Fibroblast of peridontal ligament (primary cell): Measurements from ENCODE around the gene CAPN11.
"Not testable (repeated sequence)": the region's sequence is repeated elsewhere in the genome, so short reads cannot be mapped to it uniquely, and the experiment has no call there.

Experiments
- DNase-seq: peaks from one replicate; pipeline ENCODE4 v3.0.0-alpha.2; 2010; ENCODE audit errors: extremely low read depth

Gene CAPN11

DNA sequence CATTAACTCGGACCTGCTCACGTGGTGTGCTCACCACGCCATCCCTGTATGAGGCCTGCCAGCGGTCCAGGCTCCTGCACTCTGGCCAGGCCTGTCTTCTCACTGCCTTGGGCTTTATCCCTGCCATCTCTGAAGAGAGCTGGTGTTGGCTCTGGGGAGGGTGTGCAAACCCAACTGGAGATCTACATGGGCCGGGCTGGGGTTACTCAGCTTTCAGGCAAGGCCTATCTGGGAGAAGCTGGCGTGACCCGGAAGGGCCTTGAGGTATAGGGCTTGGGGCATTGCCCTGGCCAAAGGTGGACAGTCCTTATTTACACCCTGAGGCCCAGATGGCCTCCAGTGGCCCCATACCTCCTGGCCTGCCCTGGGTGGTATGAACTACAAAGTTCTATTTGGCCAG lies 69.8 kb downstream of the CAPN11 start:
- no peak for DNase-seq

DNA sequence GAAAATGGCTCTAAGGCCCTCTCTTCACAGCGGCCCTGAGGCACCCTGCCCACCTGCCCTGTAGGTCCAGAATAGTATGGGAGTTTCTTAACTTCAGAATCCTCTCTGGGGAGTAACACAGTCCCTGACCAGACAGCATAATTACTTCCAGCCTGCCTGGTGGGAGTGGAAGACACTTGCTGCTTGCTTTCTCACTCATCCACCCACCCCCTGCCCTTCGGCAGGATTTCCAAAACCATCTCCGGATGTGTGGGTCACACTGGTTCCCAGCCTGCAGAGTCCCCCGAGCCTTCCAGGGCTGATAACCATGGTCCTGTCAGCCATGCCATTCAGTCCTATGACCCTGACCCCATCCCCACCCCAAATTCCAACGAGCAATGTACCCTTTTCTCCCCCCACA lies 70.2 kb downstream of the CAPN11 start:
- DNase-seq, result no peak

DNA sequence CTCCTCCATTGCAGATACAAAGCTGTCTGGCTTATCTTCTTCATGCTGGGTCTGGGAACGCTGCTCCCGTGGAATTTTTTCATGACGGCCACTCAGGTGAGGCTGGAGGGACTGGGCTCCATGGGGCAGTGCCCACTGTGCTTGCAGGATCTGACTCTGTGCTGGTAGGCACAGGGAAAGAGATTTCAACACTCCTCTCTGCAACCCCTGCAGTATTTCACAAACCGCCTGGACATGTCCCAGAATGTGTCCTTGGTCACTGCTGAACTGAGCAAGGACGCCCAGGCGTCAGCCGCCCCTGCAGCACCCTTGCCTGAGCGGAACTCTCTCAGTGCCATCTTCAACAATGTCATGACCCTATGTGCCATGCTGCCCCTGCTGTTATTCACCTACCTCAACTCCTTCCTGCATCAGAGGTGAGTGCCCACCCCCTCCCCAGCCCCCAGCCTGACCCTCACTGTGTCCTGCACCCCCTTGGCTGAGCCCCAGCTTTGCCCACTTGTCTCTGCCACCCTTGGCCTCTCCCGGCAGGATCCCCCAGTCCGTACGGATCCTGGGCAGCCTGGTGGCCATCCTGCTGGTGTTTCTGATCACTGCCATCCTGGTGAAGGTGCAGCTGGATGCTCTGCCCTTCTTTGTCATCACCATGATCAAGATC lies 70.9 kb downstream of the CAPN11 start:
- no peak for DNase-seq

DNA sequence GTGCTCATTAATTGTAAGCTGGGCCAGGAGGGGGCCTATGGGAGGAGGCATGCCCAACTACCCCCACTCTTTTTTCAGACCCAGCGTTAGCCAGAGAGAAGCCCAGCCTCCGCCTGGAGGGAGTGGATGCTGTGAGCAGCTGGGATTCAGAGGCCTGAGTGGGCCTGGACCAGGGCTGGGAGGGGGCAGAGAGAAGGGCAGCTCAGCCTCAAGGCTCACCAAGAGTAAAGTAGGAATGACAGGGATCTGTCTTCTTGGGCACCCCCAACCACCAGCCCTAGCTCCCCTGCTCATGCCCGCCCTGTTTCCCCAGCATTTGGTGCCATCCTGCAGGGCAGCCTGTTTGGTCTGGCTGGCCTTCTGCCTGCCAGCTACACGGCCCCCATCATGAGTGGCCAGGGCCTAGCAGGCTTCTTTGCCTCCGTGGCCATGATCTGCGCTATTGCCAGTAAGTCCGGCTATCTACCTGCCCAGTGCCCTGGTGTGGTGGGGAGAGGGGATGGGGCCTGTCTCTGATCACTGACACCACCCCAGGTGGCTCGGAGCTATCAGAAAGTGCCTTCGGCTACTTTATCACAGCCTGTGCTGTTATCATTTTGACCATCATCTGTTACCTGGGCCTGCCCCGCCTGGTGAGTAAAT lies 71.5 kb downstream of the CAPN11 start:
- DNase-seq, result no peak

DNA sequence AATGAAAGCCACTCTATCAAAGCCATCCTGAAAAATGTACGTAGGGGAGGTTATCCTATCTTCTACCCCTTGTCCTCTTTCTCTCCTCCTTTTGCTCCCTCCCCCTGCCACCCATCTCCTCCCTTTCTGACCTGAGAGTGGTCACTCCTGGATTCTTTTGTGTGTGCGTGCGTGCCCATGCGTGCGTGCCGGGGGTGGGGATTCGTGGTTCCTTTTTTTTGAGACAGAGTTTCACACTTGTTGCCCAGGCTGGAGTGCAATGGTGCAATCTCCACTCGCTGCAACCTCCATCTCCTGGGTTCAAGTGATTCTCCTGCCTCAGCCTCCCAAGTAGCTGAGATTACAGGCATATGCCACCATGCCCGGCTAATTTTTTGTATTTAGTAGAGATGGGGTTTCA lies 72.8 kb downstream of the CAPN11 start:
- not testable (repeated sequence) for DNase-seq

- no peak for DNase-seq
Measured at GRCh38 chr6:44232676-44233566, 74.3 kb downstream of the CAPN11 start.

GRCh38 chr6:44233567-44234100 lies 75.0 kb downstream of the CAPN11 start:
- no peak for DNase-seq
